Gastroesophageal sphincter (tissue), 3 donors: ENCODE results near the gene FMO2.

Experiments used
- CTCF ChIP-seq, 4 experiments: fragments of 200-600 bp in 2 of 4; fragments of 450-650 bp in 2 of 4; sonication (generic) in 1 of 4; IDR thresholded peaks; one replicate each; pipeline ENCODE4 v1.5.1; 2017 to 2019; ENCODE audit warnings: antibody characterized with exemption in 4 of 4, mild to moderate bottlenecking in 2 of 4, moderate library complexity in 2 of 4
- EP300 ChIP-seq: sonication (generic); formaldehyde crosslinking; IDR thresholded peaks from one replicate; pipeline ENCODE4 v1.6.1; 2017; ENCODE audit warnings: antibody characterized with exemption, mild to moderate bottlenecking
- POLR2A ChIP-seq, 2 donors: fragments of 450-650 bp; IDR thresholded peaks; one replicate each; pipeline ENCODE4 v1.6.1; 2017; ENCODE audit warnings: antibody characterized with exemption in 2 of 2, mild to moderate bottlenecking in 2 of 2, moderate library complexity in 1 of 2
- POLR2AphosphoS5 ChIP-seq: sonication (generic); formaldehyde crosslinking; IDR thresholded peaks from one replicate; pipeline ENCODE4 v1.6.1; 2017; ENCODE audit warnings: antibody characterized with exemption

- TF ChIP-seq CTCF (IDR thresholded peaks at IDR 0.05) (no peak), EP300 (no peak), POLR2AphosphoS5 (no peak), POLR2A (IDR thresholded peaks at IDR 0.05) (no peak)
Measured at GRCh38 chr1:171218661-171219060, 33.6 kb downstream of the FMO2 start.
